HG02938 (cell line): Measurements from ENCODE around the gene RNF17.

Experiments
- ATAC-seq: cut with Tn5 transposase; IDR thresholded peaks from one replicate; pipeline ENCODE4 v1.9.1; 2021; ENCODE audit warnings: mild to moderate bottlenecking, moderate library complexity; ENCODE audit not compliant: unreplicated experiment

RNF17 gene, protein sequence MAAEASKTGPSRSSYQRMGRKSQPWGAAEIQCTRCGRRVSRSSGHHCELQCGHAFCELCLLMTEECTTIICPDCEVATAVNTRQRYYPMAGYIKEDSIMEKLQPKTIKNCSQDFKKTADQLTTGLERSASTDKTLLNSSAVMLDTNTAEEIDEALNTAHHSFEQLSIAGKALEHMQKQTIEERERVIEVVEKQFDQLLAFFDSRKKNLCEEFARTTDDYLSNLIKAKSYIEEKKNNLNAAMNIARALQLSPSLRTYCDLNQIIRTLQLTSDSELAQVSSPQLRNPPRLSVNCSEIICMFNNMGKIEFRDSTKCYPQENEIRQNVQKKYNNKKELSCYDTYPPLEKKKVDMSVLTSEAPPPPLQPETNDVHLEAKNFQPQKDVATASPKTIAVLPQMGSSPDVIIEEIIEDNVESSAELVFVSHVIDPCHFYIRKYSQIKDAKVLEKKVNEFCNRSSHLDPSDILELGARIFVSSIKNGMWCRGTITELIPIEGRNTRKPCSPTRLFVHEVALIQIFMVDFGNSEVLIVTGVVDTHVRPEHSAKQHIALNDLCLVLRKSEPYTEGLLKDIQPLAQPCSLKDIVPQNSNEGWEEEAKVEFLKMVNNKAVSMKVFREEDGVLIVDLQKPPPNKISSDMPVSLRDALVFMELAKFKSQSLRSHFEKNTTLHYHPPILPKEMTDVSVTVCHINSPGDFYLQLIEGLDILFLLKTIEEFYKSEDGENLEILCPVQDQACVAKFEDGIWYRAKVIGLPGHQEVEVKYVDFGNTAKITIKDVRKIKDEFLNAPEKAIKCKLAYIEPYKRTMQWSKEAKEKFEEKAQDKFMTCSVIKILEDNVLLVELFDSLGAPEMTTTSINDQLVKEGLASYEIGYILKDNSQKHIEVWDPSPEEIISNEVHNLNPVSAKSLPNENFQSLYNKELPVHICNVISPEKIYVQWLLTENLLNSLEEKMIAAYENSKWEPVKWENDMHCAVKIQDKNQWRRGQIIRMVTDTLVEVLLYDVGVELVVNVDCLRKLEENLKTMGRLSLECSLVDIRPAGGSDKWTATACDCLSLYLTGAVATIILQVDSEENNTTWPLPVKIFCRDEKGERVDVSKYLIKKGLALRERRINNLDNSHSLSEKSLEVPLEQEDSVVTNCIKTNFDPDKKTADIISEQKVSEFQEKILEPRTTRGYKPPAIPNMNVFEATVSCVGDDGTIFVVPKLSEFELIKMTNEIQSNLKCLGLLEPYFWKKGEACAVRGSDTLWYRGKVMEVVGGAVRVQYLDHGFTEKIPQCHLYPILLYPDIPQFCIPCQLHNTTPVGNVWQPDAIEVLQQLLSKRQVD (N-terminal part only)

DNA sequence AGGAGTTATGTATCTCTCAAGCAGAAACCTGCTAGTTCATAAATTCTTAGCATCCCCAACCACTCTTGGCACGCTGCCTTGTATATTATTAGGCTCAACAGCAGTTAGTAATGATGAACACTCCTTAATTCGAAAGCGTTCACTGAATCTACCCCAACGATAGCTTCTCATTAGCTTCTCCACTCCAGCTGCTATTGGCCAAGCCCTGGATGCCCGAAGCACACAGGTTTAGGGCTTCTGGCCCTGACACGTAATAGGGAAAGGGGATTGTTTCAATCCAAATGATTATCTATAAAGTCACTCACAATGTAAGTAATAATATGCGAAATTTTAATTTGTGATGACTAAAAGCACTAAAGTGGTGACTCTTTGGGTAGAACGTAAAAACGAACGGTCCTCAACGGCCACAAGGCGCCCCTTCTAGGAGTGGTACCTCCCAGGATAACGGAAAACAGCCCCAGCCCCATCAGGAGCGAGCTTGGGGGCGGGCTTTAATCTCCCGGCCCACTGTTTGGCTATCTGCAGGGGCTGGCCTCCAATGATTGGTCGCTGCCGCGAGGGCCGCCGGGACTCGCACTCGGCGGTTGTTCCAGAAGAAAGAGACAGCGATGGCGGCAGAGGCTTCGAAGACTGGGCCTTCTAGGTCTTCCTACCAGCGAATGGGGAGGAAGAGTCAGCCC is at the start of gene RNF17:
Gene RNF17, plus strand, starts transcription at position 574 of the 680 bp plus-strand sequence. Its CDS starts 35 bp downstream, at position 609.
- no peak for ATAC-seq

DNA sequence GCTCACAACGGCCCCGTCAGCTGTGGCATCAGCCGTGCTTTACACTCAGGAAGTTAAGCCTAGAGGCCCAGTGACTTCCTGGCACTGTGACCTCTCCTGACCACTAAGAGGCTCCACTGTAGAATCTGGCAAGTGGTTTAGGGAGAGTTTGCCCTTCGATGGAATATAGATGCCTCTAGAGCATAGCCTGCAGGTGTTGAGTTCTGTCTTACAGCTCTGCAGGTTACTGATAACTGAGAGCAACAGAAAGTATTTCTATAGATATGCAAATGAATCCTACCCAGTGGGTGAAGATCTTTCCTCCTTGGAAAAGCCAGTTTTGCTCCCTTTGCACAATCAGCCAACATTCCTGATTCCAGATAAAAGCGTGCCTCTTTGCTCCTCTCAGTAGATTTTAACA is 48.0 kb upstream of the RNF17 start:
- ATAC-seq: no peak

DNA sequence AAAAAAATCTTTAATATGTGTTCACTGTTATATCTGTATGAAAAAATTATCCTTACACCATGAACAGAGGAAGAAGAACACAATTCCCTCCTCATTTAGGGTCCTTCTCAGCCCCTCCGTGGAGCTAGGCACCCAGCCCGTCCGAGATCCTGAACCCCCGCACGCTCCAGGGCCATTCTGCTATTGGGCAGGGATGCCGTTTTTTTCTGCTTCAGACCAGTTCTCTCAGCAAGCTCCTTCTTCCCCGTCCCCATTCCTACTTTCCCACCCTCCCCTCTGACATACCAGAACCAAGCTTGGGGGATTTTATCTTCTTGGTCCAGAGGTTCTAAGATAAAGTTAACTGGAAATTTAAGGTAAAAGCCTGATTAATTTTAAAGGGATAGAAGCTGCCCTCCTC is 47.5 kb upstream of the RNF17 start:
- ATAC-seq: no peak

DNA sequence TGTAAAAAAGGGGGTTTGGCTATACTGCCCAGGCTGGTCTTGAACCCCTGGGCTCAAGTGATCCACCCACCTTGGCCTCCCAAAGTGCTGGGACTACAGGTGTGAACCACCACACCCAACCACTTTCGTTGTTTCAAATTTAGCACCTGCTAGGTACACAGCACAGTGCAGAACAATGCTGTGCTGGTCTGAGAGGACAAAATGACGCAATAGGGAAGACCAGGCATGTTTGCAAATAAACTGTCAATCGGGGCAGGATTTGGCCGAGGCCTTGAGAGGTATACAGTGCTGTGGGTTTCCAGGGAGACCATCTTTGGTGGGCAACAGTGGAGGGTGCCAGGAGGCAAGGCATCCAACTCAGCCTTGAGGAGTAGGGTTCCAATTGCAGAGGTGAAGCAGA is 46.8 kb upstream of the RNF17 start:
- ATAC-seq: no peak

DNA sequence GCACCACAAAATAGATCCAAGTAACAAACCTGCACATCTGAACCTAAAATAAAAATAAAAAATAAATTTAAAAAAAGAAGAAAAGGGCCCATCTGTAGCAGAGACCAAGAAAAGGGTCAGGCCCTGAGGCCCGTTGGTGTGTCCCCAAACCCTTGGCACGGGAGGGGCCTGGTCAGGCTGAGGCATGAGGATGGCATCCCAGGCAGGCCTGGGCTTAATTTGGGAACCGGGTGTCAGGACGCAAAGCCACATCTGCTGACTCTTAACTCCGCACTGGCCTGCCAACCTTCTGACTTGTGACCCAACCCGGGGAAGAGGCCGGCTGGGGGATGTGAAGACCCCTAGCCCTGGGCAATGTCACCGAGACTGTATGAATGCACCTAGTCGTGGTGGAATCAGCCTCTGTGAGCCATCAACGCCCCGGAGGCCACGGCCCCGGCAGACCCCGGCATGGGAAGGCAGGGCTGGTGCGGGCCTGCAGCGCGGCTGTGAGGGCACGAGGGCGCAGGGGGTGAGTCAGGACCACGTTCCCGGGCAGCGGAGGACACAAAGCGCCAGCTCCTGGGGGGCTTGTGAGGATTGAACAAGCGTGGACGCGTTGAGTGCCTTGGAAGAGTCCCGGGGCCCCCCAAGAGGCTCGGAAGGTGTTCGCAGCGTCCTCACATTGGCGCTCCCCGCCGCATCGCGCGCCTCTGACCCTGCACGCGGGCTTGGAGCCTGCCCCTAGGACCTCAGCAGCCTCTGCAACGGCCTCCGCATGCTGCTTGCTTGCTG is 45.6 kb upstream of the RNF17 start:
- no peak for ATAC-seq

DNA sequence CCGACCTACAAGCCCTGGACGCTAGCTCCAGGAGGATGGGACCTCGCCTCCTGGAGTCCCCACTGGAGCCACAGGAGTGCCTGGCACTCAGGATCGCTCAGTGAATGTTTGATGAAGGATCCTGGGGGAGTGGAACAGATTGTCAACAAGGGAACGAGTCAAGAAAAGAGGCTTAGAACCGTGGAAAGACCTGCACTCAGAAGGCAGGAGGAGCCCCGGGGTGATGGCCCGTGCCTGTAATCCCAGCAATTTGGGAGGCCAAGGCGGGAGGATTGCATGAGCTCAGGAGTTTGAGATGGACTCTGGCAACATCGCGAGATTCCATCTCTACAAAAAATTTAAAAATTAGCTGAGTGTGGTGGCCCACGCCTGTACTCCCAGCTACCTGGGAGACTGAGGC is 44.8 kb upstream of the RNF17 start:
- ATAC-seq: no peak

DNA sequence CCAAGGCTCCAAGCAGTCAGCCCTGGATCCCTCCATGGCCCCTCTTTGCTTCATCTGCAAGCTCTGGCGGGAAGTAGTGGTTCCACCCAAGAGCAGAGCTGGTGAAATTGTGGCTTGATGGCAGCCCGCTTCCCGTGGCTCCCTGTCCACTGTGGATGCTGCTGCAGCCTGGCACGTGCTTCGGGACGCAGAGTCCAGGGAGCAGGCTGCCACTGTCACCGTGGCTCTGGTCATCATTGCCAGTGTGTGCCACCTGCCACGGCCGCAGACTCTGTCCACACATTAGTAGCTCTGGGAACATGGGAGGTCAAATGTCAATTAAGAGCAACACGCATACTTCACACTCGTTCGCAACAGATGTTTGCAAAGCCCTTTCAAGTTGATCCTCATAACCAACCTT is 40.8 kb upstream of the RNF17 start:
- no peak for ATAC-seq

DNA sequence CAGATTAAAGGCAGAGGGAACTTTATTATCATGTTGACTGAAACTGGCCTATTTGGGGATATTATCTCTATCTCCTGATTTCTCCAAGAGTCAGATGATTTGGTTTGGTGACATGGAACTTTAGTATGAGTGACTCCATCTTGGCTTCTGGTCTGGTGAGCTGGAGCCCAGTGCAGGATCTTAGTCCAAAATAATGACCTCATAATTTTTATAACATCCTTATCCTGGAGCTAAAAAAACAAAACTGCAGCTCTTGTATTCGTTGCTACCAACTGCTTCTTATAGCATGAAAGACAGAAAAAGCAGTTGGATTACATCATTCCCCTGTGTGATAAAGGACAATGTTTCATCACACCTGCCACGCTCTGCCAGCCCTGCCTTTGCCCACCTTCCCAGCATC is 39.3 kb upstream of the RNF17 start:
- no peak for ATAC-seq

DNA sequence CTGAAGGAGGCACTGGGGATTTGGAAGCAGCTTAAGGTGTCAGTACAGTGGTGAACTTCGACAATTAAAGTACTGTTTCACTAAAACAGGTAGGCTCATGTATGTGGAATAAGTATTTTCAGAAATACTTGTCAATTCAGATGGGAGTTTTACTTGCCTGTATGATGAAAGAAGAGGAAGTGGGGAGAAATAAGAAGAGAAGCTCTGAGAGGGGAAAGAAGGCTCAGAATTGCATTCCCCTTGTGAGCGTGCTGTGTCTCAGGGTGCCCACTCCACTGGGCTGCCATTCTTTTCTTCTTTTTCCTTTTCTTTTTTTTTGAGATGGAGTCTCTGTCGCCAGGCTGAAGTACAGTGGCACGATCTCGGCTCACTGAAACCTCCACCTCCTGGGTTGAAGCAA is 38.6 kb upstream of the RNF17 start:
- ATAC-seq: no peak

DNA sequence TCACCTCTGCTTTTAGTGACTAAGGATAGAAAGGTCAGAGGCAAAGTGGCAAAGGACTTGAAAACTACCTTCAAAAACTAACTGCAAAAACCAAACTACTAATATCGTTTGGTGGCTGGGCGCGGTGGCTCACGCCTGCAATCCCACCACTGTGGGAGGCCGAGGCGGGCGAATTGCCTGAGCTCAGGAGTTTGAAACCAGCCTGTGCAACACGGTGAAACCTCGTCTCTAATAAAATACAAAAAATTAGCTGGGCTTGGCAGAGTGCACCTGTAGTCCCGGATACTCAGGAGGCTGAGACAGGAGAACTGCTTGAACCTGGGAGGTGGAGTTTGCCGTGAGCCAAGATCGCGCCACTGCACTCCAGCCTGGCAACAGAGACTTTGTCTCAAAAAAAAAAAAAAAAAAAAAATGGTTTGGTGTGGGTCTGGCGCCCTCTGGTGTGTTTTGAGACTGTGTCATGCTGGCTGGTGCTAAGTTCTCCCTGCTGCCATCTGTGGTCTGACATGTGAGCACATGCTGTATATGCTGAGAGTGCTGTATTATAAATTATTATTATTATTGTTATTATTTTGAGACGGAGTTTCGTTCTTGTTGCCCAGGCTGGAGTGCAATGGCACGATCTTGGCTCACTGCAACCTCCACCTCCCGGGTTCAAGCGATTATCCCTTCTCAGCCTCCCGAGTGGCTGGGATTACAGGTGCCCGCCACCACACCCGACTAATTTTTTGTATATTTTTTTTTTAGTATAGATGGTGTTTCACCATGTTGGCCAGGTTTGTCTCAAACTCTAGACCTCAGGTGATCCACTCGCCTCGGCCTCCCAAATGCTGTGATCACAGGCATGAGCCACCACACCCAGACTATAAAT is 36.0 kb upstream of the RNF17 start:
- peak; percentile 73 for ATAC-seq

DNA sequence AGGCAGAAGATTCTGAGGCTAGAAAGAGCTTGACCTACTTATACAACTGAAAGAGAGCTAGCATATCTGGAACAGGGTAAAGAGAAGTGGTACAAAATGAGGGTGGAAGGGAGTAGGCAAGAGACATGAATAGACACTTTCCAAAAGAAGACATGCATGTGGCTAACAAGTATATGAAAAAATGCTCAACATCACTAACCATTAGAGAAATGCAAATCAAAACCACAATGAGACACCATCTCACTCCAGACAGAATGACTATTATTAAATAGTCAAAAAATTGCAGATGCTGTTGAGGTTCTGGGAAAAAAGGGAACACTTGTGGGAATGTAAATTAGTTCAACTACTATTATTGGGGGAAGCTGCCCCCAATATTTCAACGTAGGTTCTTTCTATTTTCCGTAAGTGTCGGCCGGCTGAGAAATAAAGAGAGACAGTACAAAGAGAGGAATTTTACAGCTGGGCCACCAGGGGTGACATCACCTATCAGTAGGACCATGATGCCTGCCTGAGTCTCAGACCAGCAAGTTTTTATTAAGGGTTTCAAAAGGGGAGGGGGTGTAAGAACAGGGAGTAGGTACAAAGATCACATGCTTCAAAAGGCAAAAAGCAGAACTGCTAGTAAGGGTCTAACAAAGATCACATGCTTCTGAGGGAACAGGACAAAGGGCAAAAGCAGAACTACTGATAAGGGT is 32.9 kb upstream of the RNF17 start:
- ATAC-seq: peak; percentile 71

DNA sequence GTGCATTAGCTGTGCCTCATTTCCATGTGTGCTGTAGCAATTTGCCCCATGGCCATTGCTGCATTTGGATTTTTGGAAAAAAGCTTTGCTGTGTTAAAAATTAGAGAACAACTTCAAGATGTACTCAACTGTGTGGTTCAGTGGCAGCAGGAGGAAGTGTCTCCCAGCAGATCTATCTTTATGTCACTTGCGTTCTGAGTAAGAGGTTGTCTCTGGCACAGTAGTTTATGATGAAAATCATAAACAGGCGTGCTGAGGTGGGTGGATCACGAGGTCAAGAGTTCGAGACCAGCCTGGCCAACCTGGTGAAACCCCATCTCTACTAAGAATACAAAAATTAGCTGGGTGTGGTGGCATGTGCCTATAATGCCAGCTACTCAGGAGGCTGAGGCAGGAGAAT is 29.0 kb upstream of the RNF17 start:
- no peak for ATAC-seq

DNA sequence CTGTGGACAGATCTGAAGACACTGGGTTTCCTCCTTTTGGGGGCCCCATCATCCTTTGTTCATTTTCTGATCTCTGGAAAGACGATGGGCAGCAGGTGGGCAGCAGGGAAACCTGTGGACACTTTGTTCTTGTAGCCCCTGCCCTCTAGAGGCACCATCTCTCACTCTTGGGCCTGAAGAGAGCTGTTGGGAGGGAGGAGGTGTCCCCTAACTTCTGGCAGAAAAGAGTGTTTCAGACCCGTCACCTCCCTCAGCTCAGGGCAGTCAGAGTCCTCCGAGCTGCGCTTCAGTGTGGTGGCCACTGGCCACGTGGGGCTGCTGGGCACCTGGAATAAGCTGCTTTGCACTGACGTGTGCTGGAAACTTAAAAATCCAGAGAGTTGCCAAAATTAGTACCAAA is 26.9 kb upstream of the RNF17 start:
- no peak for ATAC-seq

DNA sequence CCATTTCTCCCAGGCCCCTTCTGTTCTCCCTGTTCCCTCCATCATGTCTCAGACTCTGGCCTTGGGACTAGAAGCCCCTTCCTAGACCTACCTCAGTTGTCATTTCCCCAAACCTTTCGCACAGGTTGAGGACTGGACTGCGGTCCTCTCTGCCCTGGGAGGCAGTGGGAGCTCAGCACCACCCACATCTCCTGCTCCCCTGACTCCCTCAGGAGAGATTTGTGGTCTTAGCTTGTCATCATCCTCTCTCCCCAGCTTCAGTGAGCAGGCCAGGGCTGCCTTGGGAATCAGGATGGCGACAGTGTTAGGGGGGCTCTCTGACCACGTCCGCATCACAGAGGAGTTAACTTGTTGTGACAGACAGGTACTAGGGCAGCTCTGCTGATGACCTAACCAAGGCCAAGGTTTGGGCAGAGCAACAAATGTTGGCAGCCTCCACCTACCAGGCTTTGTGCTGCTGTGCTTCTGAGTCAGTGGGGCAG is 25.6 kb upstream of the RNF17 start:
- ATAC-seq: no peak

DNA sequence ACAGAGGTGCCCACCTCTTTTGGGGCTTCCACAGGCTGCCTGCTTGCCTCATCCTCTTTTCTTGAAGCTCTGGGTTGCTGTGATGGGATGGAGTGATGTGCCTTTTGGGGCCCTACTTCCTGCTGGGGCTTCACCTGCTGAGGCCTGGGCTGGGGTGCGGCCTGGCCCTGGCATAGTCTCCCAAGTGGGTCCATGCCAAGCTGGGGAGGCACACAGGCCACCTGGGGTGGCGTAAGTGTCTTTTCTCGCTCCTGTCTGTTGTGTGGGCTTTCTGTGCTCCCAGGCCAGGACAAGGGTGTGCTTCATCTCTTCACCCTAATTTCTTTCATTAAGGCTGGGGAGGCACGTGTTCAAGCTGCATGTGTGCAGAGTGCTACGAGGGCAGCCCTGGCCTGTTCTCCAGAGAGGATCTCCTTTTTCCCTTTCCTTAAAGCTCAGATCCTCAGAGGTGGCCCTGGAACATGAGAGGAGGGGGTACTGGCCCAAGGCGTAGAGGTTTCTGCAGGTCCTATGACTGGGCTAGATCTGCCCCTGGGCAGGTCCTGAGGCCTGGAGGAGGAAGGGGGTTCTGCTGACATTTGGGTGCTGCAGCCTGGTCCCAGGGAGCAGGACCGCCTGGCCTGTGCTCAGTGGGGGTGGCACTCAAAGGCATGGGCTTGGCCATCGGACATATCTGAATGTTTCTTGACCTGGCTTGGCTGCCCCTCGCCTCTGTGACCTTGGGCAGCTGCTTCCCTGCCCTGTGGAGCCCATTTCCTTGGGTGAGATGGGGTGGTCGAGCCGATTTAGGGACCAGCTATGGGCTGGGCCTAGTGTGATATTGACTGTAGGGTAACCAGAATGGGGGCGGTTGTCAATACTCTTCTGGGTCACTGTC is 23.7 kb upstream of the RNF17 start:
- no peak for ATAC-seq

DNA sequence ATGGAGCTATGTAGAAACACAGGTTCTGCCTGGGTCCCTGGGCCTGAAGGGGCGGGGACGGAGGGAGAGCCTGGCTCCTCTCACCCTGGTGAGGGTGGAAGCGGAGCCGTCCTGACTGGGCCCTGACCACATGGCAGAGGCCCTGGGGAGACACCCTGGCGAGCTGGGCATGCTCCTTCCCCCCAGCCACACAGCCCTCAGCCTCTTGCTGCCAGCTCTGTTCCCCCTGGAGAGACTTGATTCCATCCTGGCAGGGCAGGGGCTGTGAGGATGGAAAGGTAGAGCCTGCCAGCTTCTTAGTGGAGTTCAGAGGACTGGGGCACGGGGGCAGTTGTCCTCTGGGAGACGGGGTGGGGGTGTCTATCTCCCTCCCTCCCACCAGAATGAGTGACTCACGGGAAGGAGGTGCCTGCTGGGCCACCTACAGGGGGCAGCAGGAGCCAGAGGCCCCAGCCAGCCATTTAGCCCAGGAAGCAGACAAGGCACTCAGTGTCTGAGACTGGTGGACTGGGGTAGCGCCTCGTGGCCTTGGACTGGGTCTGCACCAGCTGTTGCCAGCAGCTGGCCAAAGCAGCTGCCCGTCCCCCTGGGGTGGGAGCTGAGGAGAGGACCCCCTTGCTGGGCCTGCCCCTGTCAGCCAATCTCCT is 22.8 kb upstream of the RNF17 start:
- no peak for ATAC-seq

DNA sequence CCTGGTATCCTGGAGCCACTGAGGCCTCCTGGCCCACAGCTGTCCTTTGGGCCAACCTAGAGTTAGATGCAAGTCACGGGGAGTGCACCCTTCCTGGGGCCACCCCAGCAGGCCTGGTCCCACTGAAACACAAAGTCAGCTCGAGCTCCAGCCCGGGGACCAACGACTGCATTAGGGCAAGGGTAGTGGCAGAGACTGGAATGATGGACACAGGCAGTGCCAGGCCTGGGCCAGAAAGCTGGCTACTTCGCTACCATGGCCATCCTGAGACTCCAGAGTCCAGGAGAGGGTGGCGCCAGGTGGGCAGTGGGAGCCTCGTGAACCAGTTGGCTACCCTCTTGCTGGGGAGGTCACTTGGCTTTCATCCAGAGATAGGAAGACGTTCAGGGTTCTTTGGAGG is 22.2 kb upstream of the RNF17 start:
- ATAC-seq: no peak
